Prostate gland (tissue), 2 donors: Measurements from ENCODE around the gene FGB. TPM values are rescaled to one million over a fixed set of nuclear protein-coding genes. Genes with fewer than 3 reads are reported as not detected.

Source experiments
- DNase-seq: peaks from one replicate; pipeline ENCODE4 v3.0.0-alpha.2; 2019; ENCODE audit warnings: low spot score
- H3K27ac ChIP-seq, 2 donors: fragments of 200-600 bp; sonication (generic); 2 replicates each; pipeline ENCODE4 v1.5.1; 2017 to 2019
- H3K27me3 ChIP-seq: fragments of 200-600 bp; sonication (generic); replicated peaks from 2 replicates; pipeline ENCODE4 v1.5.1; 2019; ENCODE audit not compliant: insufficient read depth
- H3K36me3 ChIP-seq, 2 donors: fragments of 200-600 bp; sonication (generic); 1 replicate in 1 of 2; 2 replicates in 1 of 2; pipeline versions ENCODE4 v1.5.1 to v1.8.1; 2017 to 2019
- H3K4me1 ChIP-seq: fragments of 200-600 bp; sonication (generic); replicated peaks from 2 replicates; pipeline ENCODE4 v1.5.1; 2019
- H3K4me3 ChIP-seq, 2 donors: fragments of 200-600 bp; sonication (generic); 2 replicates each; pipeline ENCODE4 v1.5.1; 2017 to 2019
- H3K9me3 ChIP-seq: fragments of 200-600 bp; sonication (generic); 2 replicates; pipeline ENCODE4 v1.5.1; 2017
- CTCF ChIP-seq, 4 experiments: fragments of 200-600 bp in 2 of 4; fragments of 450-650 bp in 2 of 4; sonication (generic) in 2 of 4; IDR thresholded peaks; 1 replicate in 3 of 4; 2 replicates in 1 of 4; pipeline ENCODE4 v1.5.1; 2016 to 2019; ENCODE audit warnings: antibody characterized with exemption in 4 of 4, mild to moderate bottlenecking in 2 of 4, moderate library complexity in 2 of 4
- POLR2A ChIP-seq: fragments of 450-650 bp; IDR thresholded peaks from one replicate; pipeline ENCODE4 v1.6.1; 2016; ENCODE audit warnings: antibody characterized with exemption, mild to moderate bottlenecking
- POLR2AphosphoS5 ChIP-seq: sonication (generic); formaldehyde crosslinking; IDR thresholded peaks from one replicate; pipeline ENCODE4 v1.6.1; 2017; ENCODE audit warnings: antibody characterized with exemption
- WGBS: methylation state at CpG from one replicate; pipeline ENCODE4 v1.1.5; 2018; 5-methylcytosine and 5-hydroxymethylcytosine counted together
- intact Hi-C: fragments of 100-400 bp; cut with DNase I; formaldehyde crosslinking; loops from one replicate; pipeline ENCODE4 v1.14.2; 2022
- total RNA-seq, 2 donors: library from RNA; depleted of rRNA; stranded (reverse); fragments of >200 nt; gene quantifications; one replicate each; pipeline ENCODE4 v1.1.0, GENCODE V29; 2016

The FGB gene
- total RNA-seq, 2 donors from 2014 or later: not detected

GRCh38 chr4:154612472-154613414 is 49.9 kb downstream of the FGB start, which contains the start of gene FGG:
TSS of gene FGG (minus strand) at chr4:154612656. CDS start at chr4:154612609, 47 bp downstream.
- H3K9me3 ChIP-seq: no peaks in the 10 kb centered on the region
- TF ChIP-seq POLR2A (no peak), CTCF (IDR thresholded peaks at IDR 0.05) (no peak), POLR2AphosphoS5 (no peak)
- no peak for DNase-seq
- no peak within 1 kb of the TSS for H3K27ac ChIP-seq
- H3K4me1 ChIP-seq: no peaks in the 10 kb centered on the region
- no peaks in the 10 kb centered on the region for H3K36me3 ChIP-seq
- 67% methylated on average over 7 of the region's 7 CpGs for WGBS
- intact Hi-C loops: no loop called here
- no peak within 1 kb of the TSS for H3K4me3 ChIP-seq
- no peaks in the 10 kb centered on the region for H3K27me3 ChIP-seq

- Histone ChIP-seq H3K9me3 (no peaks in the 10 kb centered on the region), H3K4me1 (no peaks in the 10 kb centered on the region), H3K4me3 (no peak overlapping the region), H3K27ac (no peak overlapping the region), H3K36me3 (no peaks in the 10 kb centered on the region), H3K27me3 (no peaks in the 10 kb centered on the region)
- DNase-seq: no peak
- intact Hi-C loops: no loop called here
- TF ChIP-seq POLR2A (no peak), POLR2AphosphoS5 (no peak), CTCF (IDR thresholded peaks at IDR 0.05) (no peak)
These were observed 51.5 kb downstream of the FGB start for GRCh38 chr4:154614306-154614705.

GRCh38 chr4:154615211-154615610 is 52.4 kb downstream of the FGB start:
- TF ChIP-seq CTCF (IDR thresholded peaks at IDR 0.05) (no peak), POLR2A (no peak), POLR2AphosphoS5 (no peak)

GRCh38 chr4:154616287-154616686 is 53.5 kb downstream of the FGB start:
- DNase-seq: no peak
- intact Hi-C loops: no loop called here

More at GRCh38 chr4:154615211-154615610, 52.4 kb downstream of the FGB start:
- Histone ChIP-seq H3K9me3 (no peaks in the 10 kb centered on the region), H3K36me3 (no peaks in the 10 kb centered on the region), H3K27me3 (no peaks in the 10 kb centered on the region), H3K27ac (no peak overlapping the region), H3K4me1 (no peaks in the 10 kb centered on the region), H3K4me3 (no peak overlapping the region)
- intact Hi-C loops: no loop called here
- DNase-seq: no peak
- 89% methylated on average over 1 of the region's 1 CpG for WGBS

More at GRCh38 chr4:154616287-154616686, 53.5 kb downstream of the FGB start:
- Histone ChIP-seq H3K27ac (no peak overlapping the region), H3K4me1 (no peaks in the 10 kb centered on the region), H3K27me3 (no peaks in the 10 kb centered on the region), H3K4me3 (no peak overlapping the region), H3K36me3 (no peaks in the 10 kb centered on the region), H3K9me3 (no peaks in the 10 kb centered on the region)
- TF ChIP-seq POLR2AphosphoS5: no peak
- TF ChIP-seq CTCF (IDR thresholded peaks at IDR 0.05): no peak
- TF ChIP-seq POLR2A: no peak
- WGBS: 55% methylated on average over 4 of the region's 4 CpGs
